Activated T-cell treated with anti-CD3 and anti-CD28 coated beads, Interleukin-2, amount 50 U/mL, for 4 hours (primary cell): Measurements from ENCODE around the gene SGPL1. TPM values are rescaled to one million over a fixed set of nuclear protein-coding genes. Genes with fewer than 3 reads are reported as not detected.
A peak's percentile ranks its signal among the peaks of the same experiment; 100 is the strongest.

Experiments
- ATAC-seq, 2 donors: fragments of 200-7000 bp; cut with Tn5 transposase; one replicate each; pipeline ENCODE4 v1.10.0; 2021
- DNase-seq: peaks from one replicate; pipeline ENCODE4 v3.0.0-alpha.2; 2020
- H3K27me3 Mint-ChIP-seq: one replicate; pipeline ENCODE4 v1.8.0; 2021; ENCODE audit warnings: low read depth, mixed read lengths
- H3K36me3 Mint-ChIP-seq: one replicate; pipeline ENCODE4 v1.8.0; 2022; ENCODE audit warnings: mixed read lengths; ENCODE audit not compliant: insufficient read depth
- H3K4me1 Mint-ChIP-seq: one replicate; pipeline ENCODE4 v1.8.0; 2021; ENCODE audit warnings: low read depth, mixed read lengths
- H3K4me3 Mint-ChIP-seq: one replicate; pipeline ENCODE4 v1.8.0; 2021; ENCODE audit warnings: mild to moderate bottlenecking, moderate library complexity, mixed read lengths
- H3K9me3 Mint-ChIP-seq: one replicate; pipeline ENCODE4 v1.8.0; 2021; ENCODE audit warnings: mixed read lengths
- total RNA-seq, 3 donors: library from RNA; stranded (reverse); gene quantifications; one replicate each; pipeline ENCODE4 v1.2.1, GENCODE V29; 2021

SGPL1 gene
- total RNA-seq, 3 donors from 2014 or later = 71.3 to 98.9 (median 90.5) TPM

DNA sequence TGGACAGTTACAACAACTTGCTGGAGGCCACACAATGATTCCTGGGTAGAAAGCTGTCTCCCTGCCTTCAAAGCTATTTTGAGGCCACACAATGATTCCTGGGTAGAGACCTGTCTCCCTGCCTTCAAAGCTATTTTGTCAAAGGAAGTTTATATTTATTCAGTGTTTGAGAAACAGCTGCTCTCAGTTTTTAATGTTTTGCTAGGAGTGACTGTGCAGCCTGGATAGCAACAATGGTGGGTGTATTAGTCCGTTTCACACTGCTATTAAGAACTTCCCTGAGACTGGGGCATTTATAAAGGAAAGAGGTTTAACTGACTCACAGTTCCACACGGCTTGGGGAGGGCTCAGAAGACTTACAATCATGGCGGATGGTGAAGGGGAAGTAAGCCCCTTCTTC lies 3.9 kb upstream of the SGPL1 start:
- ATAC-seq = no peak
- H3K4me3 Mint-ChIP-seq = no peak overlapping the region
- H3K27me3 Mint-ChIP-seq = peaks cover 2% of the 10 kb centered on the region

DNA sequence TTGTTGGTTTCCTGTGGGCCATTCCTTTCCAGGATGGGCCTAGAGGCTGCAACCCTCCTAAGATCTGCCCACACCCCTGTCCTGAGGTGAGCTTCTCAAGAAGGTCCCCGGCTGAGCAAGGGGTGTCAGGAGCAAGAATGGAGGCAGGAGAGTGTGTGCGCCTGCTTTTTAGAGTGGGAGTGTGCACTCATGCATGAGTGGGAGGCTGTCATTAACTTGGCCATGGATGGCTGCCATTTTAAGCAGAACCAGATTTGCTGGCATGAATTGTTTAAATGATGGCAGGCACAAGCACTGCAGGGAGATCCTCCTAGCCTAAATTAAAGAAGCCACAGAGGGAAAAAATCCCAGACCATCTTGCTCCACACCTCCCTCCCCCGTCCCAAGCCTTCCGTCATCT lies 2.9 kb upstream of the SGPL1 start:
- no peak for ATAC-seq
- peaks cover 6% of the 10 kb centered on the region for H3K36me3 Mint-ChIP-seq

More for the DNA sequence above, 3.9 kb upstream of the SGPL1 start:
- peaks cover 2% of the 10 kb centered on the region for H3K36me3 Mint-ChIP-seq
- no peak for DNase-seq
- H3K4me1 Mint-ChIP-seq = peaks cover 19% of the 10 kb centered on the region
- no peaks in the 10 kb centered on the region for H3K9me3 Mint-ChIP-seq

DNA sequence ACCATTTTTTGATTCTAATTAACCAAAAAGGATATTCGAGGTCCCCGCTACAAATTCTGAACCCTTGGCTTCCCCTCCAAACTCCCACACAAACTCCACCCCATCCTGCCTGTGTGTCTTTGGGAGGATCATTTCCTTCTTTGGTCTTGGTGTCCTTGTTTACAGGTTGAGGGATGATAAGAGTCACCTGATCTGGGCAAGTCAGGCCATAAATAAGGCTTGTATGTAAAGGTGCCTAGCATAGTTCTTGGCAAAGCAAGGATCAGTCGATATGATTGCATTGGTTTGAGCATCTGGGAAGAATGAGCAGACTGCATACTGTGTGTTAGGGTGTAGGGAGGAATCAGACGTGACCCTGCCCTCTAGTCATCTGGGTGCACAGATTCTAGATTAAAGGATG lies 1.6 kb upstream of the SGPL1 start:
- no peak for DNase-seq
- H3K36me3 Mint-ChIP-seq = peaks cover 8% of the 10 kb centered on the region
- H3K4me1 Mint-ChIP-seq = peaks cover 35% of the 10 kb centered on the region
- H3K4me3 Mint-ChIP-seq = no peak overlapping the region
- ATAC-seq = no peak
- no peaks in the 10 kb centered on the region for H3K27me3 Mint-ChIP-seq
- H3K9me3 Mint-ChIP-seq = no peaks in the 10 kb centered on the region

More for the DNA sequence above, 2.9 kb upstream of the SGPL1 start:
- Mint-ChIP-seq H3K27me3 (no peaks in the 10 kb centered on the region), H3K4me1 (peaks cover 24% of the 10 kb centered on the region), H3K9me3 (no peaks in the 10 kb centered on the region), H3K4me3 (no peak overlapping the region)
- no peak for DNase-seq

DNA sequence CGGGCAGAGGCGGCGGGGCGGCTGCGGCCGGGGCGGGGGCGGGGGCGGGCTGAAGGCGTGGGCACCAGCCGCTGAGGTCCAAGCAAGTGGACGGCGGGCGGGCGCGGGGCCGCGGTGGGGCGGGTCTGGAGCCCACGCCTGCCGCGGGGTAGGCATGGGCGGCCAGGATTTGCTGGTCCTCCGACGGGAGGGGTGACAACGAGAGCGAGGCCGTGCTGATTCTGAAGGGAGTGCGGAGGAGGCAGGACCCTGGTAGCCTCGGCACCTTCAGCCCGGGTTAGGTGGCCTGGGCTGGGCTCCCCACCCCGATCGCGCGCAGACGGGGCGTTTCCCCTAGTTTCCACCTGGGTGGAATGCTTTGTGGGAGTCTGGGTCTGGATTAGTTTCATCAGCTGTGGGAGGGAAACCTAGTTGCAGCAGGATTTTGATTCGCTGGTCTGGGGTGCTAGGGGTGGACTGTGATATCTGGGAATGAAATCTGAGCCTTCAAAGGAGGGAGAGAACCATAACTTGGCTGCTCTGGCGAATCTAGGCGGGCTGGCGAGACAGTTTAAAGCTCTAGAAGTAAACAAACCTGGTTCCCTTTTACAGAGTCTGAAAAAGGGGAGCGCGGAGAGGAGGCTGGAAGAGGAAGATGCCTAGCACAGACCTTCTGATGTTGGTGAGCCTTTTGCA lies 609 bp downstream of the SGPL1 start:
- ATAC-seq (peak; percentile 49 to 54), DNase-seq (peak; percentile 38)
- H3K4me3 Mint-ChIP-seq = peak overlapping the region; percentile 95
- H3K36me3 Mint-ChIP-seq = peaks cover 19% of the 10 kb centered on the region
- no peaks in the 10 kb centered on the region for H3K27me3 Mint-ChIP-seq
- no peaks in the 10 kb centered on the region for H3K9me3 Mint-ChIP-seq
- peaks cover 49% of the 10 kb centered on the region for H3K4me1 Mint-ChIP-seq

DNA sequence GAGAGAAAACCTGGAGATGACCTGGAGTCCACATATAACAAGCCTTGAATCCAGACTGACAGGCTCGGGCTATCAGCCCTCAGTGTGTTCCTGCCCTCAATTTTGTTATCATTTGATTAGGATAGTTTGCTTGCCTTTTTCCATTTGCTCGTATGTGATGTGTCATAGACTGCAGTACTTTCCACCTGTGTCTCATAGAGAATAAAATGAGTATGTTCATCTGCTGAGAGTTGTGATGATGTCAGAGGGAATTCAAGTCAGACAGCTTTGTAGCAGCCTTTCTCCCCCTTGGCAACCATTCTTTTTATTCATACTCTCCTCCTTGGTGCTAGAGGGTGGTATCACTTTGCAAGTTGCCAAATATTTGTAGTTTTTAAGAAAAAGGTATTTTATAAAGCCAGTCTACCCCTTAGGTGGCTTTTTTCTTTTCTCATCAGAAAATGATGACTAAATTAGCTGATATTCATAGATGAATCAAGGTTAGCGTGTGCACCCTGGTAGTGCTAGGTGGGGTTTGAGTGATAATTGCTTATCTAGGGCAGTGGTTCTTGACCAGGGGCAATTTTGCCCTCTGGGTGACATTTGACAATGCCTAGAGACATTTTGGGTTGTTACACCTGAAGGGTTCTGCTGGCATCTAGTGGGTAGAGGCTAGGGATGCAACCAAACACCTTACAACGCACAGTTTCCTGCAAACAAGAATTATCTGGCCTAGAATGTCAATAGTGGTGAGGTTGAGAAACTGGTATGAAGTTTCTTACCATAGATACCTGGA lies 5.4 kb downstream of the SGPL1 start:
- H3K4me1 Mint-ChIP-seq = peaks cover 48% of the 10 kb centered on the region
- ATAC-seq = peak; percentile 83 to 88
- no peak for DNase-seq

DNA sequence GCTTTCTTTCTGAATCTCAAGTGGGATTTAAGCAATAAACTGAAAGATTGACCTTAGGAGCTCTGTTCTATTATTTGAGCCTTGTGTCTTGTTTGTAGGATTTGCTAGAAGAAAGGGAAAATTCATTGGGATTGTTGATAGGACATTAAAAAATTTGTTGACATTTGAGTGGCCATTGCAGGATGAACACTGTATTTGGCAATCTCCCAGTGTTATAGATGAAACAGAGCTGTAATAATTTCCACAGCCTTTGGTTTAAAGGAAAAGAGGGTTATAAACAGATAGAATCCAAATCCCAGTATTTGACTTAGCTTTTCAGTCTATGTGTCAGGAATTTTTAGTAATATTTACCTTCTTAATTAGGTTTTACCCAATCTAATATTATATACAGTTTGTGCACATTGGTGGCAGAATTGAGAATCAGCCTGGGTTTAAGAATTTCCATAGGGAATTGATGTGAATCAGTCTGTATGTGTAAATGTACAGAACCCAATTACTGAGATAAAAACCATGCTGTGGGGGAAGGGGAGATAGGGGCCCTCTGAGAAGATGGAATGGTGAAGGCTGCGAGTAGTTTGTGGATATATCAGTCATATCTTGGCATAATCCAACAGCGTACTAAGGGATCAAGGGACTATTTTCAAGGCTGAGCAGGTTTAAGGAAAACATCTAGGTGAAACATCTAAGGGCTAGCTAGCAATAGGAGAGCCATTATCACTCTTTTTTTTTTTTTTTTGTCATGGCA lies 6.5 kb downstream of the SGPL1 start:
- H3K9me3 Mint-ChIP-seq = no peaks in the 10 kb centered on the region
- no peaks in the 10 kb centered on the region for H3K27me3 Mint-ChIP-seq
- H3K4me1 Mint-ChIP-seq = peaks cover 51% of the 10 kb centered on the region
- ATAC-seq (no peak), DNase-seq (no peak)
- peaks cover 29% of the 10 kb centered on the region for H3K36me3 Mint-ChIP-seq
- no peak overlapping the region for H3K4me3 Mint-ChIP-seq

More for the DNA sequence above, 5.4 kb downstream of the SGPL1 start:
- Mint-ChIP-seq H3K9me3 (no peaks in the 10 kb centered on the region), H3K4me3 (no peak overlapping the region), H3K27me3 (no peaks in the 10 kb centered on the region), H3K36me3 (peaks cover 32% of the 10 kb centered on the region)

DNA sequence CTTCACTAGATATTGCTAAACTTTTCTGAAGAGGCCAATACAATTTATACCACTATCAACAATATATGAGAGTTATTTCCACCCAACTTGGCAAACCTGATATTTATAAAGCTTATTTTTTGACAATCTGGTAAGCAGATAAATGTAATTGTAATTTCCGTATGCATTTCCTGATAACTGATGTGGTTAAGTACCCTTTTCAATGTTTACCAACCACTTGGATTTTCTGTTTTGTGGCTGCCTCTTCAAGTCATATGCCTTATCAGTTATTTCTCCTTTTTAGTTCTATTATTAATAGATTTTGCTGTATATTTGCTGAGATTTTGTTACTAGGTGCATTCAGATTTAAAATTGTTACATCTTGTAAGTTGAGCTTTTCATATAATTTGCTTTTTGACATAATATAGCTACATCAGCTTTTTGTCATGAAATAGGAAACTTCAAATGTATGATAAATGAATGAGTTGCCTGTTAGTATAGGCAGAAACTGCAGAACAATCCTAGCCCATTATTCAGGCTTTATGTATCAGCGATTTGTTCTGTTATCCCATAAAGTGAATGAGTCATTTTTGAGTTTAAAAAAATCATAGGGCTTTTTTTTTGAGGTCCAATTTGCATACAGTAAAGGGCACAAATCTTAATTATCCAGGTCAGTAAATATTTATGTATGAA lies 11.5 kb downstream of the SGPL1 start:
- ATAC-seq = peak in 1 of 2 donors; percentile 32
- Mint-ChIP-seq H3K36me3 (peaks cover 30% of the 10 kb centered on the region), H3K9me3 (no peaks in the 10 kb centered on the region), H3K27me3 (no peaks in the 10 kb centered on the region), H3K4me1 (peaks cover 28% of the 10 kb centered on the region), H3K4me3 (no peak overlapping the region)
- DNase-seq = no peak

DNA sequence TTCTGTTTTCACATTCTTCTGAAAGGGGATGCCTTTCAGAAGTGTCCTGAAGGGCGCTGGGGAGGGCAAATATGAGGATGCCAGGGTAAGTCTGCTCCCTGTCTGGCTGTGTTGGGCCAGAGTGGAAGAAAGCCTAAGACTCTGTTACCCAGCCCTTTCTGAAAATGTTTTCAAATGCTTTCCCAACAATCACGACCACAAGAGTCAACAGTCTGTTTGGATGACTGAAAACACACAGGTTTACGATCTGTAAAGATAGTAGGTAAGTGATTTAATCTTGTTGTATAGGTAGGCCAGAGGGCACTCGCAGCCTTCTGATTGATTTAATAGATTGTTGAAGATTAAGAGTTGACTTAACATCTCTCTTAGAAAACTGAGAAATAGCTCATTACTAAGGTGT lies 13.2 kb downstream of the SGPL1 start:
- peaks cover 36% of the 10 kb centered on the region for H3K36me3 Mint-ChIP-seq
- peaks cover 40% of the 10 kb centered on the region for H3K4me1 Mint-ChIP-seq
- no peak for ATAC-seq
- no peak overlapping the region for H3K4me3 Mint-ChIP-seq
- DNase-seq = no peak
- no peaks in the 10 kb centered on the region for H3K27me3 Mint-ChIP-seq
- H3K9me3 Mint-ChIP-seq = no peaks in the 10 kb centered on the region

DNA sequence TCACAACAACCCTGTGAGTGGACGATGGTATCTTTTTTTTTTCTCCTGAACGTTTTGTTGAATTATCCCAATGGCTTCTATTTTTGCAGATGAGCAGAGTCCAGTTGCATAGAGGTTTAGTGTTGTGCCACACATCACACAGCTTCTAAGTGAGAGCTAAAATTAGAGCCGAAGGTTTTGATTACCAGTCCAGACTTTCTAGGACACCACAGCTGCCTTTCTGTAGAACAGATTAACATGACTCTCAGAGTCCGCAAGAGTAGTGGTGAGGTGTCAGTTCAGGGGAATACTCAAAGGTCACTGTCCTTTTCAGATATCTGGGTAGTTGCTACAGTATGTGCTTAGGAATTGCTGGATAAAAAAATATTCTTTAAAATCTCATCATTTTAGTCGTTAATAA lies 13.8 kb downstream of the SGPL1 start:
- no peaks in the 10 kb centered on the region for H3K27me3 Mint-ChIP-seq
- H3K9me3 Mint-ChIP-seq = no peaks in the 10 kb centered on the region
- H3K4me3 Mint-ChIP-seq = no peak overlapping the region
- H3K4me1 Mint-ChIP-seq = peaks cover 47% of the 10 kb centered on the region
- H3K36me3 Mint-ChIP-seq = peaks cover 38% of the 10 kb centered on the region
- DNase-seq (no peak), ATAC-seq (no peak)

DNA sequence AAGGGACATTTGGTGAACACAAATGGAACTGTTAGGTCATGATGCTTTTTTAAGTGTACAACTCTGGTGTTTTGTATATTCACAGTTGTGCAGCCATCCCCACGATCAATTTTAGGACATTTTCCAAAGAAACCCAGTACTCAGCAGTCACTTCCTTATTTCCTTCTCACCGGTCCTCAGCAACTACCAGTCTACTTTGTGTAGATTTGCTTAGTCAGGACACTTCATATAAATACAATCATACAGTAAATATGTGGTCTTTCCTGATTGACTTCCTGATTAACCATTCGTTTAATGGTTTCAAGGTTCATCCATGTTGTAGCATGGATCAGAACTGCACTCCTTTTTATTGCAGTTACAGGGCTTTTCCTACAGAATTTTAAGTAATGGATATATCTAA lies 14.4 kb downstream of the SGPL1 start:
- peaks cover 38% of the 10 kb centered on the region for H3K36me3 Mint-ChIP-seq
- DNase-seq = no peak
- no peaks in the 10 kb centered on the region for H3K9me3 Mint-ChIP-seq
- H3K27me3 Mint-ChIP-seq = no peaks in the 10 kb centered on the region
- H3K4me3 Mint-ChIP-seq = no peak overlapping the region
- ATAC-seq = no peak
- H3K4me1 Mint-ChIP-seq = peaks cover 50% of the 10 kb centered on the region

DNA sequence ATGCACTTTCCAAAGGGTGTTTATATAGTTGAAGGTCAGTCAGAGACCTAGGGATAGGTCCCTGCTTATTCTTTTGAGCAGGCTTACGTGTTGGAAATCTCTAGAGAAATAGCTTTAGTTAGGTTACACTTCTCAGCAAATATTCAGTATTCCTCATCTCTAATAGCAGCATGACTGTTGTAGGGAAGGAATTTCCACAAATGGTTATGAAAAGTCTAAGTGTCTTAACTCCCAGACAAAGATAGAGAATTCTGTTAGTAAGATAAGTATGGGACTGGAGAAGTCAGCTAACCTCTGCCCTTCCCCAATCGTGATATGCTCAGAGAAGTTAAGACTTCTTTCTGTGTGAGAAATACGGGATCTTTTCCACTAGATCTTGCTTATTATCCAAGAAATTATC lies 16.5 kb downstream of the SGPL1 start:
- no peak overlapping the region for H3K4me3 Mint-ChIP-seq
- peaks cover 47% of the 10 kb centered on the region for H3K4me1 Mint-ChIP-seq
- H3K9me3 Mint-ChIP-seq = peaks cover under 1% of the 10 kb centered on the region
- no peak for DNase-seq
- no peak for ATAC-seq
- peaks cover 44% of the 10 kb centered on the region for H3K36me3 Mint-ChIP-seq
- H3K27me3 Mint-ChIP-seq = no peaks in the 10 kb centered on the region

DNA sequence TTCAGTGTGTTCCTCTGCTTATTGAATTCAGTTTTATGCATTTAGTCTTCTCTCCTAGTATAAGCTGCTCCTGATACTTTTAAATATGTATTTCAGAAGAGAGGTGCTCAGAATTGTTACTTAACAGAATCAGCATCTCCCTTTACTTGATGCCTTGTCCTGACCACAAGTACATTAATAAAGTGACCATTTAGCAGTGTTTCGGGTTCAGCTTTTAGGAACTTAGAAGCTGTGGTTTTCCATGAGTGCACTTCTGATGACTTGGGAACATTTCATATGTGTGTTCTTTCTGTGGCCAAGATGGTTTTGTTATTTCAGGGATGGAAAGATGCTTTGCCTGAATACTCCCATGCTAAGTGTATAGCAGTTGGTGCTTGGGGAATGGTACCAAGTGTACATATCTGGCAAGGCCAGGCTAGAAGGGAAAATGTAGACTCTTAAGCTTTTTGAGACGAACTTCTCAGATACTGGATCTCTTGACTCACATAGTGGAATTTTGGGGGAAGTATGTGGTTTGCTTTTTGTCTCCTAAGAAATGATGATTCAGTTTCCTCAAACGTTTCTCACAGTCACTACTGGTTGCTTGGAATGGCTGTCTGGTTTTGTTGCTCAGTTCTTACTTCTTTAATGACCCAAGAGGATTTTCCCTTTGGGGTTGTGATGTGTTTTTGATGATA lies 17.2 kb downstream of the SGPL1 start:
- H3K4me3 Mint-ChIP-seq = peak overlapping the region; percentile 65
- peaks cover 41% of the 10 kb centered on the region for H3K4me1 Mint-ChIP-seq
- ATAC-seq (peak; percentile 90 to 92), DNase-seq (no peak)
- H3K9me3 Mint-ChIP-seq = peaks cover 5% of the 10 kb centered on the region
- no peaks in the 10 kb centered on the region for H3K27me3 Mint-ChIP-seq
- peaks cover 48% of the 10 kb centered on the region for H3K36me3 Mint-ChIP-seq

DNA sequence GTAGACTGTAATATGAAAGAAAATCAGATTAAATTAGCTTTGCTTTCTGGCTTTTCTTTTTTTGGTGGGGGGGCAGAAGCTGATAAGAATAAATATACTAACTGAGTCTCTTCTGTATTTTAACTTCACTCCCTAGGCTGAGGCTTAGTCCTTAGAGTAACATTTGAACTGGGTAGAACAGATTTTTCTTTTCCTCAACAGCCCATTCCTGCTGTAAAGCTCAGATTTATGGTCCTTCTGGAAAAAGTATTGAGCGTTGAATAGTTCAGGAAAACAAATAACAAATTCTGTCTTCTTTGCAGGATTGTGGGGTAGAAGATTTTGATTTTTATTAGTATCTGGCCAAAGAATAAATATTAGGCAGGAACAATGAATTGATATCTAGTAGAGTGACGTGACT lies 17.9 kb downstream of the SGPL1 start:
- Mint-ChIP-seq H3K4me1 (peaks cover 46% of the 10 kb centered on the region), H3K4me3 (peak overlapping the region; percentile 65), H3K9me3 (peaks cover 5% of the 10 kb centered on the region), H3K36me3 (peaks cover 51% of the 10 kb centered on the region), H3K27me3 (no peaks in the 10 kb centered on the region)
- ATAC-seq = no peak
- DNase-seq = no peak

DNA sequence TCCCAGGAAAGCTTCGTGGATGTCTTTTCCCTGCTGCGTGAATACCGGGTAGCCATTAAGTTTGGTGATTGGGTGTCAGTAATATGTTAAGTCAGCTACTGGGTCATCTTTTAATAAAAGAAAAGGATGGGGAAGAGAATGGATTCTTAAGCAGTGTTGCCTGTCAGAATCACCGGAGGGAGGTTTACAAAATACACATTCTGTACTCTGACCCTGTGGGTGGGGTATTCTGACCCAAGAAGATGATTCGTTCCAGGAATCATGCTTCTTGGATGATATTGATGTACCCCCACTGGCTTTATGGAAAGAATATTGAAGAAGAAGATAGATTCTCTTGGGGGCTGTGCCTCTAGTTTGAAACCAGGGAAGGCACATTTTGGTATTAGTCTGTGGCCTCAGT lies 18.3 kb downstream of the SGPL1 start:
- ATAC-seq = no peak
- H3K27me3 Mint-ChIP-seq = no peaks in the 10 kb centered on the region
- no peak for DNase-seq
- H3K9me3 Mint-ChIP-seq = peaks cover 5% of the 10 kb centered on the region
- H3K36me3 Mint-ChIP-seq = peaks cover 50% of the 10 kb centered on the region
- H3K4me3 Mint-ChIP-seq = peak overlapping the region; percentile 65
- peaks cover 46% of the 10 kb centered on the region for H3K4me1 Mint-ChIP-seq
